H1 (cell line): Measurements from ENCODE around the gene BPIFB4. TPM values are rescaled to one million over a fixed set of nuclear protein-coding genes. Genes with fewer than 3 reads are reported as not detected.

ENCODE experiments used
- CTCF ChIA-PET: fragments of 300-600 bp; sonication (Branson Sonifier 250); formaldehyde crosslinking; loops from one replicate; lab custom pipeline; 2021; ENCODE audit not compliant: partially characterized antibody; lab: Charles Lee
- POLR2A ChIA-PET: fragments of 300-600 bp; sonication (Branson Sonifier 250); formaldehyde crosslinking; loops from one replicate; lab custom pipeline; 2021; ENCODE audit warnings: inconsistent platforms; ENCODE audit not compliant: partially characterized antibody; lab: Charles Lee
- DNase-seq, 2 experiments: peaks; one replicate each; pipeline versions ENCODE4 v3.0.0 to v3.0.0-alpha.2; 2010 to 2022; ENCODE audit warnings: low spot score in 2 of 2, low read depth in 1 of 2, mixed read lengths in 1 of 2
- FAIRE-seq: peaks from 2 replicates; lab custom pipeline; 2011; peaks lifted over from hg19 to GRCh38; lab: Jason Lieb, UNC
- H2AFZ ChIP-seq: 2 replicates; pipeline ENCODE4 v1.8.1; 2012; ENCODE audit warnings: low read length, inconsistent platforms
- H2AK5ac ChIP-seq: 2 replicates; pipeline ENCODE4 v1.6.1; 2013; ENCODE audit warnings: low read depth, low read length
- H2BK120ac ChIP-seq: replicated peaks from 2 replicates; pipeline ENCODE3; 2013; ENCODE audit warnings: low read depth, low read length, inconsistent platforms
- H2BK12ac ChIP-seq: 2 replicates; pipeline ENCODE4 v1.6.1; 2013; ENCODE audit warnings: low read depth, low read length
- H2BK15ac ChIP-seq: 2 replicates; pipeline ENCODE4 v1.6.1; 2013; ENCODE audit warnings: low read length
- H2BK20ac ChIP-seq: 2 replicates; pipeline ENCODE4 v1.6.1; 2013; ENCODE audit warnings: low read length
- H2BK5ac ChIP-seq: 2 replicates; pipeline ENCODE4 v1.6.1; 2013; ENCODE audit warnings: low read depth, low read length
- H3K14ac ChIP-seq: 2 replicates; pipeline ENCODE4 v1.6.1; 2013; ENCODE audit warnings: inconsistent platforms; ENCODE audit not compliant: insufficient read length
- H3K18ac ChIP-seq: 2 replicates; pipeline ENCODE4 v1.6.1; 2013; ENCODE audit warnings: low read length; ENCODE audit errors: extremely low read depth
- H3K23ac ChIP-seq: 2 replicates; pipeline ENCODE4 v1.6.1; 2013; ENCODE audit warnings: inconsistent platforms; ENCODE audit not compliant: insufficient read length
- H3K23me2 ChIP-seq: 2 replicates; pipeline ENCODE4 v1.6.1; 2013; ENCODE audit warnings: low read depth, low read length
- H3K27ac ChIP-seq: 2 replicates; pipeline ENCODE4 v1.6.1; 2011; ENCODE audit warnings: low read depth, low read length, inconsistent platforms
- H3K27me3 ChIP-seq, 4 experiments: replicated peaks in 1 of 4; 1 replicate in 1 of 4; 2 replicates in 3 of 4; pipeline versions ENCODE4 v1.6.1 to v1.8.1; 2011 to 2013; ENCODE audit warnings: low read length in 3 of 4, mild to moderate bottlenecking in 3 of 4, inconsistent platforms in 2 of 4, mixed read lengths in 2 of 4, moderate library complexity in 1 of 4; ENCODE audit not compliant: control insufficient read depth in 3 of 4, insufficient read depth in 3 of 4; ENCODE audit errors: extremely low read depth in 1 of 4
- H3K36me3 ChIP-seq, 4 experiments: 2 replicates each; pipeline versions ENCODE4 v1.6.1 to v1.8.1; 2011 to 2013; ENCODE audit warnings: mild to moderate bottlenecking in 4 of 4, low read length in 3 of 4, moderate library complexity in 2 of 4, control low read depth in 1 of 4, inconsistent platforms in 1 of 4; ENCODE audit not compliant: insufficient read depth in 4 of 4, control insufficient read depth in 2 of 4
- H3K4ac ChIP-seq: replicated peaks from 2 replicates; pipeline ENCODE3; 2013; ENCODE audit warnings: low read length, low read depth, mixed read lengths, inconsistent platforms; ENCODE audit not compliant: insufficient read length
- H3K4me1 ChIP-seq, 4 experiments: replicated peaks in 1 of 4; 1 replicate in 1 of 4; 2 replicates in 3 of 4; pipeline versions ENCODE4 v1.6.1 to v1.8.1; 2011 to 2013; ENCODE audit warnings: low read length in 3 of 4, inconsistent platforms in 2 of 4, mixed read lengths in 1 of 4; ENCODE audit not compliant: insufficient read depth in 4 of 4, control insufficient read depth in 3 of 4
- H3K4me2 ChIP-seq, 2 experiments: 2 replicates each; pipeline versions ENCODE4 v1.6.1 to v1.8.1; 2011 to 2013; ENCODE audit warnings: low read depth in 2 of 2, low read length in 2 of 2, control low read depth in 1 of 2, inconsistent platforms in 1 of 2, mild to moderate bottlenecking in 1 of 2; ENCODE audit not compliant: insufficient read depth in 1 of 2
- H3K4me3 ChIP-seq, 4 experiments: fragments of 200-600, 300-600 bp in 1 of 4; sonication (generic), shearing (Covaris generic), sonication (Bioruptor Twin) in 1 of 4; 2 replicates each; pipeline versions ENCODE4 v1.5.1 to v1.8.1; 2011 to 2016; ENCODE audit warnings: low read length in 4 of 4, low read depth in 3 of 4, control low read depth in 2 of 4, inconsistent platforms in 2 of 4, mild to moderate bottlenecking in 2 of 4, mixed read lengths in 1 of 4, moderate library complexity in 1 of 4; ENCODE audit not compliant: insufficient read depth in 2 of 4; ENCODE audit errors: extremely low read depth in 1 of 4
- H3K56ac ChIP-seq: replicated peaks from 2 replicates; pipeline ENCODE3; 2013; ENCODE audit warnings: low read depth, mild to moderate bottlenecking, mixed read lengths, low read length, inconsistent platforms; ENCODE audit not compliant: insufficient read length
- H3K79me1 ChIP-seq: 2 replicates; pipeline ENCODE4 v1.6.1; 2013; ENCODE audit warnings: low read depth, low read length, control low read depth
- H3K79me2 ChIP-seq, 2 experiments: 2 replicates each; pipeline versions ENCODE4 v1.6.1 to v1.8.1; 2012 to 2013; ENCODE audit warnings: low read length in 2 of 2, mild to moderate bottlenecking in 2 of 2, inconsistent platforms in 1 of 2; ENCODE audit not compliant: insufficient read depth in 2 of 2, control insufficient read depth in 1 of 2
- H3K9ac ChIP-seq, 4 experiments: replicated peaks in 1 of 4; 1 replicate in 1 of 4; 2 replicates in 3 of 4; pipeline versions ENCODE4 v1.6.1 to v1.8.1; 2011 to 2013; ENCODE audit warnings: low read depth in 3 of 4, low read length in 3 of 4, control low read depth in 2 of 4, mild to moderate bottlenecking in 2 of 4, moderate library complexity in 2 of 4, inconsistent platforms in 1 of 4; ENCODE audit errors: extremely low read depth in 1 of 4
- H3K9me3 ChIP-seq, 2 experiments: 2 replicates each; pipeline versions ENCODE4 v1.6.1 to v1.8.1; 2012 to 2013; ENCODE audit warnings: mild to moderate bottlenecking in 2 of 2, moderate library complexity in 2 of 2, control low read depth in 1 of 2, inconsistent platforms in 1 of 2, low read depth in 1 of 2, low read length in 1 of 2, mixed read lengths in 1 of 2; ENCODE audit not compliant: insufficient read depth in 2 of 2
- H4K20me1 ChIP-seq, 2 experiments: replicated peaks in 1 of 2; 2 replicates each; pipeline versions ENCODE3 to v1.8.1; 2011 to 2013; ENCODE audit warnings: inconsistent platforms in 2 of 2, low read length in 2 of 2, mild to moderate bottlenecking in 1 of 2; ENCODE audit not compliant: insufficient read depth in 2 of 2, control insufficient read depth in 1 of 2
- H4K5ac ChIP-seq: 2 replicates; pipeline ENCODE4 v1.6.1; 2013; ENCODE audit warnings: low read length, low read depth, mixed read lengths, inconsistent platforms; ENCODE audit not compliant: insufficient read length
- H4K8ac ChIP-seq: 2 replicates; pipeline ENCODE4 v1.8.0; 2013; ENCODE audit warnings: mild to moderate bottlenecking, moderate library complexity, low read length, inconsistent platforms; ENCODE audit not compliant: insufficient read depth; ENCODE audit errors: extremely low read depth
- H4K91ac ChIP-seq: replicated peaks from 2 replicates; pipeline ENCODE3; 2013; ENCODE audit warnings: low read length, mixed read lengths, inconsistent platforms; ENCODE audit not compliant: insufficient read length
- JUND ChIP-seq: IDR thresholded peaks from 2 replicates; pipeline ENCODE4 v1.6.1; 2011; ENCODE audit warnings: mild to moderate bottlenecking, improper control_type of control experiment, low read length
- KDM1A ChIP-seq: fragments of 200-600, 300-600 bp; sonication (generic); IDR thresholded peaks from 2 replicates; pipeline ENCODE4 v1.7.1; 2016; ENCODE audit warnings: mild to moderate bottlenecking, low read length, borderline replicate concordance
- KDM4A ChIP-seq: IDR thresholded peaks from one replicate; pipeline ENCODE4 v1.7.1; 2012; ENCODE audit warnings: low read depth, mild to moderate bottlenecking, moderate library complexity, low read length, inconsistent platforms; ENCODE audit not compliant: severe bottlenecking
- NANOG ChIP-seq: IDR thresholded peaks from 2 replicates; pipeline ENCODE4 v1.6.1; 2011; ENCODE audit warnings: low read length, low read depth, mild to moderate bottlenecking, inconsistent platforms; ENCODE audit not compliant: insufficient read depth, poor library complexity, severe bottlenecking
- PHF8 ChIP-seq: fragments of 200-600 bp; sonication (generic); conservative IDR thresholded peaks from 2 replicates; pipeline ENCODE4 v1.7.1; 2012; ENCODE audit warnings: low read depth, mild to moderate bottlenecking, inconsistent platforms, low read length, moderate library complexity
- SIRT6 ChIP-seq: IDR thresholded peaks from one replicate; pipeline ENCODE4 v1.7.1; 2012; ENCODE audit warnings: low read length, inconsistent platforms
- SUZ12 ChIP-seq: fragments of 200-600 bp; sonication (generic); IDR thresholded peaks from 2 replicates; pipeline ENCODE4 v1.6.1; 2012; ENCODE audit warnings: mild to moderate bottlenecking, inconsistent platforms, low read length, moderate library complexity, mixed read lengths
- TBP ChIP-seq: IDR thresholded peaks from 2 replicates; pipeline ENCODE4 v1.6.1; 2011; ENCODE audit warnings: low read depth, low read length, improper control_type of control experiment
- WGBS, 2 experiments: shearing (Covaris generic) in 1 of 2; methylation state at CpG; one replicate each; pipeline versions ENCODE4 v1.1.6 to v1.1.7; 2013 to 2015; ENCODE audit warnings: low lambda C conversion rate in 2 of 2, mixed read lengths in 2 of 2, inconsistent platforms in 1 of 2, low coverage in 1 of 2, missing lambda C conversion rate in 1 of 2; ENCODE audit not compliant: insufficient replicate concordance in 2 of 2, insufficient coverage in 1 of 2, insufficient read length in 1 of 2; ENCODE audit errors: extremely low coverage in 1 of 2, missing lambda C conversion rate in 1 of 2; 5-methylcytosine and 5-hydroxymethylcytosine counted together
- polyA plus RNA-seq, 7 experiments: library from polyadenylated mRNA; depleted of rRNA in 3 of 7; stranded (reverse) in 5 of 7; unstranded in 2 of 7; fragments of >200 nt in 5 of 7; fragments of 200-250 nt in 2 of 7; gene quantifications; 1 replicate in 5 of 7; 2 replicates in 1 of 7; 4 replicates in 1 of 7; pipeline versions ENCODE4 v1.2.1 to v1.2.3, GENCODE V29; 2011 to 2013; ENCODE audit warnings: missing spikeins in 2 of 7, mixed read lengths in 2 of 7
- total RNA-seq: library from RNA; stranded (reverse); fragmentation: NEBNext Ultra II Directional; extraction: Animal tissue kit (Norgen Biotek cat#: 25700); gene quantifications from 2 replicates; pipeline ENCODE4 v1.2.1, GENCODE V29; 2021
- TF ChIP-seq, protein P1 (sequence below), 3 experiments: IDR thresholded peaks; 1 replicate in 2 of 3; 2 replicates in 1 of 3; pipeline versions ENCODE4 v1.5.1 to v1.6.1; 2011; ENCODE audit warnings: low read length in 3 of 3, mild to moderate bottlenecking in 3 of 3, inconsistent platforms in 2 of 3, low read depth in 1 of 3, moderate library complexity in 1 of 3; ENCODE audit not compliant: insufficient read depth in 1 of 3; ENCODE audit errors: control extremely low read depth in 1 of 3

BPIFB4 gene
- total and polyA plus RNA-seq, 2 of the 8 experiments (the other 6 are each of a cell fraction or from before 2014, with no cell fraction given) = not detected

GRCh38 chr20:33034115-33034514 lies 45.3 kb upstream of the BPIFB4 start:
- Histone ChIP-seq H3K9me3 (no peaks in the 10 kb centered on the region), H4K5ac (no peak overlapping the region), H3K27me3 (no peaks in the 10 kb centered on the region), H3K14ac (no peak overlapping the region), H3K56ac (no peak overlapping the region), H3K36me3 (no peaks in the 10 kb centered on the region), H2BK5ac (no peak overlapping the region), H2BK15ac (no peak overlapping the region), H3K18ac (no peak overlapping the region), H3K4me3 (no peak overlapping the region), H2BK12ac (no peak overlapping the region), H2BK20ac (no peak overlapping the region), H3K23me2 (peaks cover 7% of the 10 kb centered on the region; the same call in 1 of the 2 replicates), H2AK5ac (no peak overlapping the region), H4K8ac (no peak overlapping the region), H3K79me2 (no peaks in the 10 kb centered on the region), H3K4ac (no peak overlapping the region), H3K4me2 (no peak overlapping the region), H3K4me1 (no peaks in the 10 kb centered on the region), H3K23ac (no peak overlapping the region), H3K27ac (no peak overlapping the region), H2BK120ac (no peak overlapping the region), H3K9ac (no peak overlapping the region), H3K79me1 (no peaks in the 10 kb centered on the region), H2AFZ (no peak overlapping the region), H4K91ac (no peak overlapping the region), H4K20me1 (no peaks in the 10 kb centered on the region)
- FAIRE-seq (no peak), DNase-seq (no peak)
- TF ChIP-seq SIRT6 (no peak), SUZ12 (no peak), KDM4A (no peak), KDM1A (no peak), NANOG (no peak), TBP (no peak), JUND (no peak), PHF8 (no peak)
- TF ChIP-seq, protein P1, sequence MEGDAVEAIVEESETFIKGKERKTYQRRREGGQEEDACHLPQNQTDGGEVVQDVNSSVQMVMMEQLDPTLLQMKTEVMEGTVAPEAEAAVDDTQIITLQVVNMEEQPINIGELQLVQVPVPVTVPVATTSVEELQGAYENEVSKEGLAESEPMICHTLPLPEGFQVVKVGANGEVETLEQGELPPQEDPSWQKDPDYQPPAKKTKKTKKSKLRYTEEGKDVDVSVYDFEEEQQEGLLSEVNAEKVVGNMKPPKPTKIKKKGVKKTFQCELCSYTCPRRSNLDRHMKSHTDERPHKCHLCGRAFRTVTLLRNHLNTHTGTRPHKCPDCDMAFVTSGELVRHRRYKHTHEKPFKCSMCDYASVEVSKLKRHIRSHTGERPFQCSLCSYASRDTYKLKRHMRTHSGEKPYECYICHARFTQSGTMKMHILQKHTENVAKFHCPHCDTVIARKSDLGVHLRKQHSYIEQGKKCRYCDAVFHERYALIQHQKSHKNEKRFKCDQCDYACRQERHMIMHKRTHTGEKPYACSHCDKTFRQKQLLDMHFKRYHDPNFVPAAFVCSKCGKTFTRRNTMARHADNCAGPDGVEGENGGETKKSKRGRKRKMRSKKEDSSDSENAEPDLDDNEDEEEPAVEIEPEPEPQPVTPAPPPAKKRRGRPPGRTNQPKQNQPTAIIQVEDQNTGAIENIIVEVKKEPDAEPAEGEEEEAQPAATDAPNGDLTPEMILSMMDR (IDR thresholded peaks at IDR 0.05; ENCODE audit: control extremely low read depth in 1 of 3, insufficient read depth in 1 of 3, low read depth in 1 of 3, low read length in 3 of 3) = no peak
- 78% methylated on average over 5 of the region's 5 CpGs; no CpG with 5 or more reads in 1 of the 2 experiments for WGBS, 2 experiments
- ChIA-PET POLR2A (no interaction called here), CTCF (no interaction called here)
